Skin epidermis (tissue), 12 donors: ENCODE measurements around the gene PTPN4.

Experiments used
- H3K27ac ChIP-seq, 21 experiments: fragments of 200-600 bp; sonication (generic) in 11 of 21; one replicate each; pipeline ENCODE4 v1.5.0; 2020; ENCODE audit warnings: mild to moderate bottlenecking in 3 of 21, inconsistent platforms in 2 of 21, moderate library complexity in 2 of 21
- H3K4me3 ChIP-seq, 7 experiments: fragments of 200-600 bp; sonication (generic) in 2 of 7; one replicate each; pipeline ENCODE4 v1.5.0; 2020; ENCODE audit warnings: inconsistent platforms in 2 of 7, mild to moderate bottlenecking in 2 of 7, moderate library complexity in 1 of 7

The PTPN4 gene

DNA sequence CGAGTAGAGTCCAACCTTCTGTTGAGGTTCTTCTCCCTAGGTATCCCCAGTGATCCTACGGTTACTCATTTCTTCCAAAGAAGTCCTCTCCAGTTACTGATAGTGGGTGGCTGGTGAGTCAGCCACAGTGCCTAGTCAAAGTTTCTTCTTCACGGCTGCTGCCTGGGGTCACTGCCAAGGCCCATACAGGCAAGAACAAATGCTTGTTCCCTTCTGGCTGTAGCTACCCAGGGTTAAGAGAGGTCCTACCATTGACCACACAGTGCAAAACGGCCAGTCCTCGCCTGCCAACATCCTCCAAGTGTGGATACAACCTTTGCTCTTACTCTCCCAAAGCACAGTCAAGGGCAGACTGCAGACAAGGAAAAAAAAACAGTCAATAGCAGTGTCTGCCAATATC is 2.9 kb upstream of the PTPN4 start:
- Histone ChIP-seq H3K27ac (peak overlapping the region in 4 of 21 experiments; percentile 9 to 44 (median 31)), H3K4me3 (no peak overlapping the region)

DNA sequence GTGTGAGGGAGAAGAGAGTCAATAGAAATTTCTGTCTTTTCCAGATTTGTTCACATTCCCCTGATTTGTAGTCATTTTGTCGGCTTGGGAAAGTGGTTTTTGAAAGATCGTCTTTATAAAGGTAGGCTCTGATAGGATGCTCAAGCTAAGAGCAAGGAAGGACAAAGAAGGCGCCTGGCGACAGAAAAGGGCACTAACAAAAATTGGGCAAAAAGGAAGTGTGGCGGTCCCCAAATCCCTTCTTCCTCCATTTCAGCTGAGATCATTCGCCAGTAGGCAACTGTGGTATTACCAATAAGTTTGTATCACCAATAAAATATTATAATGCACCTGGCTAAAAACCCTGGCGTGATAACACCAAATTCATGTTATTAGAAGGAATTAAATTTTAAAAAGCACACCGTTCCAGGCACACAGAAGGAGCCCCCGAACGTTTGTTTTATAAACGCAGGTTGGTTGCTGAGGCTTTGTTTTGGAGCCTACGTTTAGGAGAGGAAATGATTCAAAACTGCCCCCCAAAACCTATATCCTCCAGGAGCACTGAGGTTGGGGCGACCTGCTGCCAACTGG is 756 bp upstream of the PTPN4 start:
- Histone ChIP-seq H3K4me3 (peak overlapping the region; percentile 79 to 97 (median 85)), H3K27ac (peak overlapping the region in 20 of 21 experiments; percentile 71 to 97 (median 89))

GRCh38 chr2:119760237-119760955 is 674 bp downstream of the PTPN4 start:
- H3K27ac ChIP-seq: peak overlapping the region; percentile 80 to 97 (median 89)
- H3K4me3 ChIP-seq: peak overlapping the region; percentile 79 to 97 (median 85)

- Histone ChIP-seq H3K4me3 (peak overlapping the region; percentile 79 to 97 (median 85)), H3K27ac (peak overlapping the region in 5 of 21 experiments; percentile 29 to 91 (median 49))
Observed at GRCh38 chr2:119760956-119761275, 1.2 kb downstream of the PTPN4 start.

- Histone ChIP-seq H3K27ac (no peak overlapping the region), H3K4me3 (no peak overlapping the region)
Observed at GRCh38 chr2:119764832-119765231, 5.1 kb downstream of the PTPN4 start.

GRCh38 chr2:119765433-119766002 is 5.8 kb downstream of the PTPN4 start:
- H3K4me3 ChIP-seq: no peak overlapping the region
- no peak overlapping the region for H3K27ac ChIP-seq

DNA sequence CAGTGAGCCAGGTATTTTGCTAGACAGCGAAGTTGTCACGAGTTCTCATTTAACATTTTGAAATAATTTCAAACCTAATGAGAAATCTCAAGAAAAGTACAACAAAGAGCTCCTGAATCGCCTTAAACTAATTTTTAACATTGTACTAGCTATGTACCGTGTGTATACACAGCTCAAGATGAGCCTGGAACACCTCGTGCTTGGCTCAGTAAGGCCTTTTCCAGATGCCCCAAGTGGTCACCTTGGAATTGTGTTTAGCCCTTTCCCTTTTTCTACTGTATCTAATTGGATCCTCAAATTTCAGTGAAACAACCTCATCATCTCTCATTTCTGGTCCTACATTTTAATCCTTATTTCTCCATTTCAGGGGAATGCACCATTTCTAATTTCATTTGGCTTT is 7.2 kb downstream of the PTPN4 start:
- Histone ChIP-seq H3K27ac (no peak overlapping the region), H3K4me3 (no peak overlapping the region)

- no peak overlapping the region for H3K27ac ChIP-seq
- no peak overlapping the region for H3K4me3 ChIP-seq
Observed at GRCh38 chr2:119768742-119769141, 9.0 kb downstream of the PTPN4 start.

DNA sequence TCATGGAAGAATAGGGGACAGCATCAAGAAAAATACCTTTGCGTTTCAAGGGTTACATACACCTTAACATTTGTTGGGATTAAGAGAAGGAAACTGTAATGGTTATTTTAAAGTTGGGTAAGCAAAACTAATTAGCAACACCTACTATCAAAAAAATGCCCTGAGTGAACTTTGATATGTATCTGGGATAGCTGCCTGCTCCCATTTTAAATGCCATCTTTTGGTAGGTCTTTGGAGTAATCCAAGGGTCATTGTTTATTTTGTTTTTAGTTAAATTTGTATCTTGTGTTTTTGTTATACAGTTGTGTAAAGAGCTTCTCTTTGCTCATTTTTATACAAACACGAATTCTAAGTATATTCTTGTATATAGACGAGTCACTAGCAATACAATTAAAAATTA is 9.9 kb downstream of the PTPN4 start:
- no peak overlapping the region for H3K27ac ChIP-seq

DNA sequence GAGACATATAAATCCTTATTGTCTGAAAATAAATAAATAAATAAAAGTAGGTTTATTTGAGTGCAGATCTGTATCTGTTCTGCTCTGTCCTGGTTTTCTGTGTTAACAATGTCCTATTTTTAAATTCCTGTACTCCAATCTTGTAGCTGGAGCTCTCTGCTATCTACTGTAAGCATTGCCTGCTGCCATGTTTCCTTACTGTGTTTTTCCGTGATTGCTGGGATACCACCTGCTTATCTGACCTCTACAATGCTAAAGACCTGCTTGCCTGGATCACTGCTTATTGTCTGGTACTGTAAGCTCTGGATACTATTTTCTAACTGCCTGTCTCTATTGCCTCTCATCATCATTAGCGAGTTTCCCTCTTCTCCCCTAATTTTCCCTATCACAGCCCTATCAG is 11.6 kb downstream of the PTPN4 start:
- Histone ChIP-seq H3K27ac (no peak overlapping the region), H3K4me3 (no peak overlapping the region)

More for the DNA sequence above, 9.9 kb downstream of the PTPN4 start:
- no peak overlapping the region for H3K4me3 ChIP-seq

- no peak overlapping the region for H3K27ac ChIP-seq
- H3K4me3 ChIP-seq: no peak overlapping the region
Observed at GRCh38 chr2:119772128-119772527, 12.4 kb downstream of the PTPN4 start.

- Histone ChIP-seq H3K4me3 (no peak overlapping the region), H3K27ac (no peak overlapping the region)
Observed at GRCh38 chr2:119772767-119773166, 13.0 kb downstream of the PTPN4 start.

DNA sequence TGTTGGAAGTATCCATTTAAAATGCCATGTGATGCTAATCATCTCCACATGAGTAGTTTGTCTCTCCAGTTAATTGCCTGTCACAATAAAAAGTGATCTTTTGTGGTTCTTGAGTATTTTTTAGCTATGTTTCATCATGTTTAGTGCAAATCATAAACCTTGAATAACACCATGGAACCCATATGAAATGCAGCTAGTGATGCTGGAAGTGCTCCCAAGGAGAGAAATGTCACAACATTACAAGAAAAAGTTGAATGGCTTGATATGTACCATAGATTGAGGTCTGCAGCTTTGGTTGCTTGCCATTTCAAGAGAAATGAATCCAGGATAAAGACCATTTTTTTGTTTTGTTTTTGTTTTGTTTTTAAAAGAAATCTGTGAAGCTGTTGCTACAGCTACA is 14.3 kb downstream of the PTPN4 start:
- Histone ChIP-seq H3K27ac (no peak overlapping the region), H3K4me3 (no peak overlapping the region)

DNA sequence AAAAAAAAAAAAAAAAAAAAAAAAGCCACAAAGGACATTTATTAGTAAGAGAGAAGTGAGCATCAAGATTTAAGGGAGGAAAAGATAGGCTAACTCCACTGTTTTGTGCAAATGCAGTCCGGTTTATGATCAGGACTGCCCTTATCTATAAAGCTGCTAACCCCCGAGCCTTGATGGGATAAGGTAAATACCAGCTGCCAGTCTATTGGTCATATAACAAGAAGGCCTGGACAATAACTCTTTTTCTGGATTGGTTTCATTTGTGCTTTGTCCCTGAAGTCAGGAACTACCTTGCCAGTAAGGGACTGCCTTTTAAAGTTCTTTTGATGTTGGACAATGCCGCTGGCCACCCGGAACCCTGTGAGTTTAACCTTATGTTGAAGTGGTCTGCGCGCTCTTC is 15.4 kb downstream of the PTPN4 start:
- Histone ChIP-seq H3K4me3 (no peak overlapping the region), H3K27ac (no peak overlapping the region)

- Histone ChIP-seq H3K4me3 (no peak overlapping the region), H3K27ac (no peak overlapping the region)
Observed at GRCh38 chr2:119782308-119783027, 22.7 kb downstream of the PTPN4 start.

DNA sequence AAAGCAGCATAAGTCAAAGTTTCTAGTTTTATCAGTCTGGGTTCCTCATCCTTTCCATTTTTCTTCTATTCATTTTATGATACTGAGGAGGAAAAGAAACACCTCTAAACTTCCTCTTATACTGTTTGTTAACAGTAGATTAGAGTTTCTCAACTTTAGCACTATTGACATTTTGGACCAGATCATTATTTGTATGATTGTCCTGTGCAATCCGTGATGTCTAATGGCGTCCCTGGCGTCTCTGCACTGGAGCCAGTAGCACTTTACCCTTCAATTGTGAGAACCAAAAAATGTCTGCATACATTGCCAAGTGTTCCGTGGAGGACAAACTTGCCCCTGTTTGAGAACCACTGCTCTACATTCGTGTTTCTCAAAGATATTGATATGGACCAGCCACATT is 25.2 kb downstream of the PTPN4 start:
- Histone ChIP-seq H3K4me3 (no peak overlapping the region), H3K27ac (no peak overlapping the region)

- no peak overlapping the region for H3K27ac ChIP-seq
- H3K4me3 ChIP-seq: no peak overlapping the region
Observed at GRCh38 chr2:119786295-119786694, 26.6 kb downstream of the PTPN4 start.

- Histone ChIP-seq H3K4me3 (no peak overlapping the region), H3K27ac (no peak overlapping the region)
Observed at GRCh38 chr2:119788752-119789151, 29.0 kb downstream of the PTPN4 start.

DNA sequence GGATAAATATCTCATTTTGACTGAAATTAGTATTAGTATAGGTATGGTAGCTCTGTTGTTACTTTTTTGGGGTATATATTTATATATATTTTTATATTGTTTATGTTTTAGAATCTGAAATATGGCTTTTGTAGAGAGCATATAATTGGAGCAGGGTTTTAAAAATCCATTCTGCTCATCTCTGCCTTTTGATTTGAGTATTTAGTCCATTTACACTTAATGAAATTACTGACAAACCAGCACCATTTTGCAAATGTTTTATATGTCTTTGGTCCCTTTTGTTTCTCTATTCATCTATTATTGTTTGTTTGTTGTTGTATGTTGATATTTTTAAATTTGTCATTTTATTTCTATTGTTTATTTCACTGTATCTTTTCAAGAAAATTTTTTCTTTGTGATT is 30.7 kb downstream of the PTPN4 start:
- Histone ChIP-seq H3K4me3 (no peak overlapping the region), H3K27ac (no peak overlapping the region)

DNA sequence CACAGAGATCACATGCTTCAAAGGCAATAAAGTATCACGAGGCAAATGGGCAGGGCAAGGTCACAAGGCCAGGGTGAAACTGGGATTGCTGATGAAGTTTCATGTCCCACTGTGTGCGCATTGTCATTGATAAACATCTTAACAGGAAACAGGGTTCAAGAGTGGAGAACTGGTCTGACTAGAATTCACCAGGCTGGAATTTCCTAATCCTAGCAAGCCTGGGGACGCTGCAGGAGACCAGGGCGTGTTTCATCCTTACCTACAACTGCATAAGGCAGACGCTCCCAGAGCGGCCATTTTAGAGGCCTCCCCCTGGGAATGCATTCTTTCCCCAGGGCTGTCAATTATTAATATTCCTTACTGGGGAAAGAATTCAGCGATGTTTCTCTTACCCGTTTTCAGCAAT is 33.2 kb downstream of the PTPN4 start:
- Histone ChIP-seq H3K4me3 (no peak overlapping the region), H3K27ac (no peak overlapping the region)

GRCh38 chr2:119794237-119794636 is 34.5 kb downstream of the PTPN4 start:
- H3K4me3 ChIP-seq: no peak overlapping the region
- H3K27ac ChIP-seq: no peak overlapping the region
